NCI-H69 (cell line): ENCODE measurements around the gene CD14.
A peak's percentile ranks its signal among the peaks of the same experiment; 100 is the strongest.
"Not testable (repeated sequence)": the region's sequence is repeated elsewhere in the genome, so short reads cannot be mapped to it uniquely, and the experiment has no call there.

ENCODE experiments used
- DNase-seq: peaks from one replicate; lab custom pipeline; 2025; lab: John Stamatoyannopoulos, UW

Gene CD14

GRCh38 chr5:140633021-140633471, at the start of gene CD14:
CD14 (minus strand) TSS chr5:140633175; CDS start chr5:140633071, 104 bp downstream.
- DNase-seq, result peak; percentile 80

GRCh38 chr5:140678993-140679392, 46.0 kb upstream of the CD14 start:
- no peak for DNase-seq

- DNase-seq, result no peak
Observed at GRCh38 chr5:140677947-140678346, 45.0 kb upstream of the CD14 start.

GRCh38 chr5:140674629-140675028, 41.7 kb upstream of the CD14 start:
- no peak for DNase-seq

- DNase-seq, result no peak
Observed at GRCh38 chr5:140674211-140674610, 41.2 kb upstream of the CD14 start.

GRCh38 chr5:140673187-140673976, 40.4 kb upstream of the CD14 start, which contains the start of gene DND1:
DND1 (minus strand) TSS chr5:140673576; CDS start chr5:140673542, 34 bp downstream.
- no peak for DNase-seq

- peak; percentile 44 for DNase-seq
Observed at GRCh38 chr5:140672455-140673186, 39.6 kb upstream of the CD14 start.

GRCh38 chr5:140671472-140672125, 38.6 kb upstream of the CD14 start:
- DNase-seq, result no peak

GRCh38 chr5:140671035-140671434, 38.1 kb upstream of the CD14 start:
- not testable (repeated sequence) for DNase-seq

- DNase-seq, result peak; percentile 98
Observed at GRCh38 chr5:140664359-140665119, 31.6 kb upstream of the CD14 start, which contains the start of gene WDR55. WDR55 (plus strand) TSS chr5:140664904; CDS start chr5:140664913, 9 bp downstream.

- no peak for DNase-seq
Observed at GRCh38 chr5:140664030-140664358, 31.0 kb upstream of the CD14 start.

- not testable (repeated sequence) for DNase-seq
Observed at GRCh38 chr5:140660371-140660770, 27.4 kb upstream of the CD14 start.

- DNase-seq, result no peak
Observed at GRCh38 chr5:140658870-140659269, 25.9 kb upstream of the CD14 start.

- DNase-seq, result peak; percentile 57
Observed at GRCh38 chr5:140647042-140647419, 14.1 kb upstream of the CD14 start.

GRCh38 chr5:140642718-140643117, 9.7 kb upstream of the CD14 start:
- DNase-seq, result no peak

GRCh38 chr5:140641716-140642115, 8.7 kb upstream of the CD14 start:
- no peak for DNase-seq

GRCh38 chr5:140639148-140639981, 6.4 kb upstream of the CD14 start, which contains the start of gene TMCO6:
TMCO6 (plus strand) TSS chr5:140639451; CDS start chr5:140639528, 77 bp downstream.
- DNase-seq, result peak; percentile 98

GRCh38 chr5:140638898-140639147, 5.8 kb upstream of the CD14 start:
- DNase-seq, result not testable (repeated sequence)

- no peak for DNase-seq
Observed at GRCh38 chr5:140637371-140638100, 4.6 kb upstream of the CD14 start.
